Vagina (tissue), 2 donors: Measurements from ENCODE around the gene MYO7B. TPM values are rescaled to one million over a fixed set of nuclear protein-coding genes. Genes with fewer than 3 reads are reported as not detected.

Experiments used
- DNase-seq, 2 donors: peaks; one replicate each; pipeline ENCODE4 v3.0.0-alpha.2; 2017; ENCODE audit errors: extremely low spot score in 2 of 2
- H3K27ac ChIP-seq: fragments of 200-600 bp; sonication (generic); one replicate; pipeline ENCODE4 v1.5.1; 2019
- H3K27me3 ChIP-seq: fragments of 200-600 bp; sonication (generic); one replicate; pipeline ENCODE4 v1.5.1; 2019
- H3K36me3 ChIP-seq, 2 donors: fragments of 200-600 bp; sonication (generic); one replicate each; pipeline ENCODE4 v1.5.1; 2017 to 2019
- H3K4me1 ChIP-seq: fragments of 200-600 bp; sonication (generic); one replicate; pipeline ENCODE4 v1.5.1; 2019
- H3K4me3 ChIP-seq, 2 donors: fragments of 200-600 bp; sonication (generic); 1 replicate in 1 of 2; 2 replicates in 1 of 2; pipeline ENCODE4 v1.5.1; 2016 to 2019
- H3K9me3 ChIP-seq: fragments of 200-600 bp; sonication (generic); one replicate; pipeline ENCODE4 v1.5.1; 2019
- POLR2A ChIP-seq, 2 donors: fragments of 450-650 bp; IDR thresholded peaks; one replicate each; pipeline ENCODE4 v1.6.1; 2017; ENCODE audit warnings: antibody characterized with exemption in 2 of 2, mild to moderate bottlenecking in 2 of 2, moderate library complexity in 2 of 2
- POLR2AphosphoS5 ChIP-seq, 2 donors: sonication (generic); formaldehyde crosslinking; IDR thresholded peaks; one replicate each; pipeline ENCODE4 v1.9.0; 2017; ENCODE audit warnings: antibody characterized with exemption in 2 of 2, mild to moderate bottlenecking in 2 of 2, low read depth in 1 of 2; ENCODE audit not compliant: insufficient read depth in 1 of 2
- intact Hi-C: fragments of 100-400 bp; cut with DNase I; formaldehyde crosslinking; loops from one replicate; pipeline ENCODE4 v1.15.1; 2023
- total RNA-seq: library from RNA; depleted of rRNA; stranded (reverse); fragments of >200 nt; gene quantifications from one replicate; pipeline ENCODE4 v1.2.3, GENCODE V29; 2016
- TF ChIP-seq, protein P1 (sequence below), 3 experiments: fragments of 450-650 bp in 2 of 3; fragments of 200-600 bp in 1 of 3; sonication (generic) in 1 of 3; IDR thresholded peaks; one replicate each; pipeline ENCODE4 v1.5.1; 2017 to 2019; ENCODE audit warnings: antibody characterized with exemption in 3 of 3, mild to moderate bottlenecking in 2 of 3, moderate library complexity in 2 of 3

Gene MYO7B
- total RNA-seq, 1 donor from 2014 or later, result not detected

DNA sequence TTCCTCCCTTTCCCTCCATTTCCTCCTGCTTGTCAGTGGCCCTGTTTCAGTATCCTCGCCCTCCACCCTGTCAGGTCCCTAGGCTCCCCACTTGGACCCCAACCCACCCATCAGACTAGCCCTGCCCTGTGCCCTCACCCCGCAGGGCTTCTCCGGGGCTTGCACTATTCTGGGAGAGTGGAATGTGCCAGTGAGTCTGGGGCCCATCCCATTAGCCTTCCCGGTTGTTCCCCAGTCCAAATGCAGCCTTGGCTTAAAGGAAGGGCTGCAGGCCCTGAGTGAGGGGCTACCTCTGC lies 45.5 kb downstream of the MYO7B start:
- Histone ChIP-seq H3K4me3 (no peak overlapping the region), H3K9me3 (no peaks in the 10 kb centered on the region), H3K36me3 (no peaks in the 10 kb centered on the region), H3K27me3 (no peaks in the 10 kb centered on the region), H3K27ac (no peak overlapping the region), H3K4me1 (peaks cover 11% of the 10 kb centered on the region)
- intact Hi-C loops, result no loop called here
- peak in 1 of 2 donors; percentile 18 for DNase-seq
- TF ChIP-seq, protein P1, sequence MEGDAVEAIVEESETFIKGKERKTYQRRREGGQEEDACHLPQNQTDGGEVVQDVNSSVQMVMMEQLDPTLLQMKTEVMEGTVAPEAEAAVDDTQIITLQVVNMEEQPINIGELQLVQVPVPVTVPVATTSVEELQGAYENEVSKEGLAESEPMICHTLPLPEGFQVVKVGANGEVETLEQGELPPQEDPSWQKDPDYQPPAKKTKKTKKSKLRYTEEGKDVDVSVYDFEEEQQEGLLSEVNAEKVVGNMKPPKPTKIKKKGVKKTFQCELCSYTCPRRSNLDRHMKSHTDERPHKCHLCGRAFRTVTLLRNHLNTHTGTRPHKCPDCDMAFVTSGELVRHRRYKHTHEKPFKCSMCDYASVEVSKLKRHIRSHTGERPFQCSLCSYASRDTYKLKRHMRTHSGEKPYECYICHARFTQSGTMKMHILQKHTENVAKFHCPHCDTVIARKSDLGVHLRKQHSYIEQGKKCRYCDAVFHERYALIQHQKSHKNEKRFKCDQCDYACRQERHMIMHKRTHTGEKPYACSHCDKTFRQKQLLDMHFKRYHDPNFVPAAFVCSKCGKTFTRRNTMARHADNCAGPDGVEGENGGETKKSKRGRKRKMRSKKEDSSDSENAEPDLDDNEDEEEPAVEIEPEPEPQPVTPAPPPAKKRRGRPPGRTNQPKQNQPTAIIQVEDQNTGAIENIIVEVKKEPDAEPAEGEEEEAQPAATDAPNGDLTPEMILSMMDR (IDR thresholded peaks at IDR 0.05), result no peak
- TF ChIP-seq POLR2A (IDR thresholded peaks at IDR 0.05) (no peak), POLR2AphosphoS5 (IDR thresholded peaks at IDR 0.05; ENCODE audit: insufficient read depth in 1 of 2, low read depth in 1 of 2) (no peak)

DNA sequence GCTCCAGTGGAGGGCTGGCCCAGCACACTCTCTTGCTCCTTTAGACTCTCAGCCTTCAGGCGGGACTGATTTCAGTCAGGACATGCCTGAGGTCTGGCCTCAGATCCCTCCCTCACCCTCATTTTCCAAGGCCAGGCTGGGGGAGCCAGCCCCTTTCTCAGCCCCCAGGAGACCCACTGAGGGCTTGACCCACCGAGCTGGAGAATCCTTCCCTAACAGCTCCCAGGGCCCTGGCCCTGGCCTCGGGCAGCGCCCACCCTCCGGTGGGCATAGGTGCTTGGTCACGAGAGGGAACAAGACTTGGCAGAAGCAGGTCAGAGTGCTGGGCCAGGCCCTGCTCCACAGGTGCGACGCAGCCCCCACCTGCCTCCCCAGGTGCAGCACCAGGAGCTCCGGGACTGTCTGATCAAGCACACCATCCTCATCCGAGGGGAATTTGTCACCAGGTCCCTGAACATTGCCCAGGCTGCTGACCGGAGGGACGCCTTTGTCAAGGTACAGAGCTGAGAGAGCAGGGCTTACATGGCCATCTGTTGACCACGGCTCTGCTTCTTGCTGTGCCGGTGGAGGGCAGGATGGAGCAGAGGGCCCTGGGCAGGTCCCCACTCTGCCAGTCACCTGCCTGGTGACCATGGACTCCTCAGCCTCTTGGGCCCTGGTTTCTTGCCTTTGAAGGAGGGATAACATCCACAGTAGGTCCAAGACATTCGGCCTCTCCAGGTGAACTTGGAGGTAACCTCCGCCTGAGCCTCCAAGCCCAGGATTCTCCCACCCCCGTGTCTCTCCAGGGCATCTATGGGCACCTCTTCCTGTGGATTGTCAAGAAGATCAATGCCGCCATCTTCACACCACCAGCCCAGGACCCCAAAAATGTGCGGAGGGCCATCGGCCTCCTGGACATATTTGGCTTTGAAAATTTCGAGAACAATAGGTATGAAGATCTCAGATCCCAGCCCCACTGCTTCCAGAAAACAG lies 46.3 kb downstream of the MYO7B start:
- H3K4me1 ChIP-seq, result peaks cover 3% of the 10 kb centered on the region
- no peak overlapping the region for H3K27ac ChIP-seq
- no peaks in the 10 kb centered on the region for H3K9me3 ChIP-seq
- no peak overlapping the region for H3K4me3 ChIP-seq
- DNase-seq, result peak; percentile 77
- H3K27me3 ChIP-seq, result no peaks in the 10 kb centered on the region
- no peak for TF ChIP-seq POLR2AphosphoS5 (IDR thresholded peaks at IDR 0.05; ENCODE audit: insufficient read depth in 1 of 2, low read depth in 1 of 2)
- TF ChIP-seq, protein P1 (IDR thresholded peaks at IDR 0.05), result no peak
- H3K36me3 ChIP-seq, result no peaks in the 10 kb centered on the region
- intact Hi-C loops, result no loop called here

DNA sequence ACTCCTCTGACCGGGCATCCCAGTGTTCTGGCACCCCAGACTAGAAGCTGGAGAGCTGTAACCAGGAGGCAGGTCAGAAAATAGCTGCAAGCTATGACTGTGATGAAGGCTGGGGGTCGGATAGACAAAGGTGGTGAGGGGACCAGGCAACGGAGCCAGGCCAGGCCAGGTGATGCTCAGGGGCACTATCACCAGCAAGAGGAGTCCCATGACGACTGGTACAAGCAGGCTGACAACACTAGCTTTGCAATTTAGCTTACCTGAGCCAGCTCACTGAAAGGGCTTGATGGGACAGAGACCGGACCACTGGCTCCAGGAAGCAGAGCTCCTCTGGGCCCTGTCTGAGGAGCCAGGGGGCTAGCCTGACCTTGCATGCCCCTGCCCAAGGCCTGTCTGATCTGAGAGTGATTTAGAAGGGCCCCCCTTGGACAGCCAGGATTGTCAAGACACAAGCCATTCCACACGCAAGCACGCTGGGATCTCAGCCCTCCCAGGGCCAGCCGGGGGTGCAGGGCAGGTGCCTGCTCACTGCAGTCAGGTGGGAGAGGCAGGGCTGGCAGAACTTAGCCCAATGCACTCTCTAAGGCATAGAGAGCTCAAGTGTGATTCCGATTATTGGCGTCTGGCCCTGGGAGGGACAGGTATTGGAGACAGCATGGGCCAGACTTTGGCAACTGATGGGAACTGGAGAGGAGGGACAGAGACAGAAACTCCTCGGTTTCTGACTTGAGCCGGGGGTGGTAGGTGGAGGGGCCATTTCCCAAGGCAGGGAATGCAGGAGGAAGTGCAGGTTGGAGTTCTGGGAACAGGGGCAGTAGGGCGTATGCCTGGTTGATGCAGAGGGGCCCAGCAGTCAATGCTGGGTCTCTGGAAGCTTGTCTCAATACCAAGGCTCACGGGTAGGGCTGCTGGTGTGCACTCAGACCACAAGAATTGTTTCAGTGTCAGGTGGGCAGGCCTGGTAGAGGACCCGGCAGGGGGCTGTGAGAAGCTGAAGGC lies 47.7 kb downstream of the MYO7B start:
- H3K4me3 ChIP-seq, result no peak overlapping the region
- H3K27me3 ChIP-seq, result no peaks in the 10 kb centered on the region
- intact Hi-C loops, result no loop called here
- H3K27ac ChIP-seq, result no peak overlapping the region
- no peak for TF ChIP-seq POLR2A (IDR thresholded peaks at IDR 0.05)
- TF ChIP-seq POLR2AphosphoS5 (IDR thresholded peaks at IDR 0.05; ENCODE audit: insufficient read depth in 1 of 2, low read depth in 1 of 2), result no peak
- TF ChIP-seq, protein P1 (IDR thresholded peaks at IDR 0.05), result no peak
- H3K36me3 ChIP-seq, result no peaks in the 10 kb centered on the region
- no peaks in the 10 kb centered on the region for H3K4me1 ChIP-seq
- no peaks in the 10 kb centered on the region for H3K9me3 ChIP-seq
- peak; percentile 37 to 79 for DNase-seq

DNA sequence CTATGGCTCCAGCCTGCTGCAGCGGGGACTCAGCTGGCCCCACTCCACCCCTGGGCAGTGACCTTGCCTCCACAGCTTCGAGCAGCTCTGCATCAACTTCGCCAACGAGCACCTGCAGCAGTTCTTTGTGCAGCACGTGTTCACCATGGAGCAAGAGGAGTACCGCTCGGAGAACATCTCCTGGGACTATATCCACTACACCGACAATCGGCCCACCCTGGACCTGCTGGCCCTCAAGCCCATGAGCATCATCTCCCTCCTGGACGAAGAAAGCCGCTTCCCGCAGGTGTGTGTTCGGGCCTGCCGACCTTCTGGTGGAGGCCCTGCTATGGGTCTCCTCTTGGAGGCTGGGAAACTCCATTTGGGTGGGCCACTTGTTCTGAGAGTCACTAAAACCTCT lies 48.6 kb downstream of the MYO7B start:
- no peaks in the 10 kb centered on the region for H3K36me3 ChIP-seq
- H3K27ac ChIP-seq, result no peak overlapping the region
- H3K4me1 ChIP-seq, result no peaks in the 10 kb centered on the region
- TF ChIP-seq POLR2AphosphoS5 (IDR thresholded peaks at IDR 0.05; ENCODE audit: insufficient read depth in 1 of 2, low read depth in 1 of 2) (no peak), POLR2A (IDR thresholded peaks at IDR 0.05) (no peak)
- TF ChIP-seq, protein P1 (IDR thresholded peaks at IDR 0.05), result no peak
- intact Hi-C loops, result no loop called here
- no peaks in the 10 kb centered on the region for H3K27me3 ChIP-seq
- DNase-seq, result no peak
- H3K9me3 ChIP-seq, result no peaks in the 10 kb centered on the region
- no peak overlapping the region for H3K4me3 ChIP-seq
